HG03039 (cell line): Measurements from ENCODE around the gene DHRS11.
A peak's percentile ranks its signal among the peaks of the same experiment; 100 is the strongest.
"Not testable (repeated sequence)": the region's sequence is repeated elsewhere in the genome, so short reads cannot be mapped to it uniquely, and the experiment has no call there.

ENCODE experiments used
- ATAC-seq: cut with Tn5 transposase; IDR thresholded peaks from one replicate; pipeline ENCODE4 v1.9.1; 2021; ENCODE audit warnings: mild to moderate bottlenecking, moderate library complexity; ENCODE audit not compliant: unreplicated experiment

DHRS11 gene

DNA sequence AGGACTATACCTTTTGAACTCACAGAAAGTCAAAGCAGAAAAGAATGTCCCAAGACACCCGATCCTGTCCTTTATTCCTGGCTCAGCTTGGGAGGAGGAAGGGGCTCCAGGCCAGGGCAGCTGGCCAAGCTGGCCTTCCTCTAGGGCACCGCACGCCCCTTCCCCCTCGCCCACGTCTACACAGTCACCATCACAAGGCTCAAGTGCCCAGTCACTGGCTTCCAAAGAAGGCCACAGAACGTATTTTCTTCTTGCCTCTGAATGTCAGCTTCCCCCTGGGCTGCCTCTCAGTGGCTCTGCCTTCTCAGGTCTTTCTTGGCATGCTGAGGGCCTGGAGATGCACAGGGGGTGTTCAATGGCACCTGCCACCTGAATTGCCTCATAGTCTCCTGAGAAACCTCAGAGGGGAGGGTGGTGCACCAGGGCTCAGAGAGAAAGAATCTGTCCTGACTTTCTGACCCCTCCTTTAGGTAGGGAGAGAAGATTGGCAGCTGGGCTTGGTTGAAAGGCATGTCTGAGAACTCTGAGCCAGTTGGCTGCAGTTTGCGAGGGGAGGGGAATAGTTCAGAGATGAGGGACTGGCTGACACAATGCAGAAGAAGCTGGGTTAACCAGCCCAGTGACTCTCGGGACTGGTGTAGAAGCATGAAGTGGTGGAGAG is 2.1 kb downstream of the DHRS11 start:
- ATAC-seq: no peak

GRCh38 chr17:36594626-36595401 is 3.1 kb downstream of the DHRS11 start:
- no peak for ATAC-seq

- no peak for ATAC-seq
Observed at GRCh38 chr17:36597226-36597625, 5.5 kb downstream of the DHRS11 start.

GRCh38 chr17:36597866-36598777 is 6.4 kb downstream of the DHRS11 start:
- ATAC-seq: no peak

GRCh38 chr17:36598951-36599401 is 7.3 kb downstream of the DHRS11 start:
- no peak for ATAC-seq

DNA sequence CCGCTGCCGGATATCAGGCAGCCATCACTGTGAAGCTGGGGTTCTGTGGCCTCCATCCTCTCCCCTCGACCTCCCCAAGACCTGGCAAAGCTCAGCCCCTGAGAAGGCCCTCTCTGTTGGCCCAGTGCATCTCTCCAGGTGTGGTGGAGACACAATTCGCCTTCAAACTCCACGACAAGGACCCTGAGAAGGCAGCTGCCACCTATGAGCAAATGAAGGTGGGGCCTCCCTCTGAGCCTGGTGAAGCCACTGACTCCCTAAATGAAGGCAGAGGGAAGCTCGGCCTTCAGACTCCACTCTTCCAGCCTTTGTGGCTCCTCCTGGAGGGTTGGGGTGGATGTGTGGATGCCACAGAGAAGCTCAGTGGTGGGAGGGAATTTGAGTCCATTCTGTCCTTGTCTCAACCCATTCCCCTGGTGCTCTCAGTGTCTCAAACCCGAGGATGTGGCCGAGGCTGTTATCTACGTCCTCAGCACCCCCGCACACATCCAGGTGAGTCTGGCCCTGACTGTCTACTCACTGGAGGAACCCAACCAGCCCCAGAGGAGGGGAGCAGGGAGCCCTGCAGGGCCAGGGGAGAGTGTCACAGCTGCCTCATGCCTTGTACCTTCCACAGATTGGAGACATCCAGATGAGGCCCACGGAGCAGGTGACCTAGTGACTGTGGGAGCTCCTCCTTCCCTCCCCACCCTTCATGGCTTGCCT is 8.0 kb downstream of the DHRS11 start:
- ATAC-seq: no peak

DNA sequence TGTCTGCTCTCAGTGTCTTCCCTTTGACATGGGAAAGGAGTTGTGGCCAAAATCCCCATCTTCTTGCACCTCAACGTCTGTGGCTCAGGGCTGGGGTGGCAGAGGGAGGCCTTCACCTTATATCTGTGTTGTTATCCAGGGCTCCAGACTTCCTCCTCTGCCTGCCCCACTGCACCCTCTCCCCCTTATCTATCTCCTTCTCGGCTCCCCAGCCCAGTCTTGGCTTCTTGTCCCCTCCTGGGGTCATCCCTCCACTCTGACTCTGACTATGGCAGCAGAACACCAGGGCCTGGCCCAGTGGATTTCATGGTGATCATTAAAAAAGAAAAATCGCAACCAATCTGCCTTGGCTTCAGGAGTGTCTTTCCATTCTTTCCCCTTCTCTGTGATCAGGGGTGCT is 8.8 kb downstream of the DHRS11 start:
- no peak for ATAC-seq

- no peak for ATAC-seq
Observed at GRCh38 chr17:36600936-36601302, 9.2 kb downstream of the DHRS11 start.

DNA sequence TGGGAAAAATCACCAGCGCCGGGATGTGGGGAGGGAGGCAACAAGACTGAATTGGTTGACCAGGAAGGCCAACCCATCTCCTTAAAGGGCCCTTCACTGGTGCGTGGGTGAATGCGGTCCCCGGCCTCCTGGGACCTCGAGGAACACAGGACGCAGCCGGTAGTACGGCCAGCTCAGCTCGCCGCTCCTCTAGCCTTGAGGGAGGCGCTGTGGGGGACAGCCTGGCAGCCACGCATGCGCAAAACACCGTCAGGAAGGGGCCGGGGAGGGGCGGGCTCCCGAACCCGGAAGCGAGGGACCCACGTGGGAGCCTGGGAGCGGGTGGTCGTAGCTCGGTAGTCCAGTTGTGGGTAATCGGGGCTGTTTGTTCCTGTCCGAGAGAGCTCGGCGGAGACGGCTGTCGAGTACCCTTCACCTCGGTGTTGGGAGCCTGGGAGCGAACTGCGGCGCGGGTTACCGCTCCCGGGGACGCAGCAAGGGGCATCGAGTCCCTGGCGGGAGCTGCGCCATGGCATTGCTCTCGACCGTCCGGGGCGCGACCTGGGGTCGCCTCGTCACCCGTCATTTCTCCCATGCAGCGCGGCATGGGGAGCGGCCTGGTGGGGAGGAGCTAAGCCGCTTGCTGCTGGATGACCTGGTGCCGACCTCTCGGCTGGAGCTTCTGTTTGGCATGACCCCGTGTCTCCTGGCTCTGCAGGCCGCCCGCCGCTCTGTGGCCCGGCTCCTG is 9.8 kb downstream of the DHRS11 start, which contains the start of gene MRM1:
Gene MRM1, plus strand, starts transcription at position 281 of the 727 bp plus-strand sequence. Its CDS starts 228 bp downstream, at position 509.
- ATAC-seq: peak; percentile 85

DNA sequence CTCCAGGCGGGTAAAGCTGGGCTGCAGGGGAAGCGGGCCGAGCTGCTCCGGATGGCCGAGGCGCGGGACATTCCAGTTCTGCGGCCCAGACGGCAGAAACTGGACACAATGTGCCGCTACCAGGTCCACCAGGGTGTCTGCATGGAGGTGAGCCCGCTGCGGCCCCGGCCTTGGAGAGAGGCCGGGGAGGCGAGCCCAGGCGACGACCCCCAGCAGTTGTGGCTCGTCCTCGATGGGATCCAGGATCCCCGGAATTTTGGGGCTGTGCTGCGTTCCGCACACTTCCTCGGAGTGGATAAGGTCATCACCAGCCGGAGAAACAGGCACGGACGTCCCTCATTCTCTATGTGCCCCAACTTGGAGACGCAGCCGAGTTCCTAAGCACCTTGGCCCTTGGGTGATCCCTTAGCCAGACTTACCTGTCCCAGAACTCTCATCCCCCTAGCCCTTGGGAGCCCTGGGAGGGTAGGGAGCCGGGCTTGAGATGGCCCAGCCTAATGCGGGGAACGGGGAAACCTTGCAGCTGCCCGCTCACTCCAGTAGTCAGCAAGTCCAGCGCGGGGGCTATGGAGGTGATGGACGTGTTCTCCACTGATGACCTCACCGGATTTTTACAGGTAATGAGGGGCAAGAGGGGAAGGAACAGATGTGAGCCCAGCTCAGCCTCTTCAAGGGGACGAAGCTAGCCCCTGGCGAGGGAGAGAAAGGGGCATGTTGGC is 10.5 kb downstream of the DHRS11 start:
- ATAC-seq: no peak

DNA sequence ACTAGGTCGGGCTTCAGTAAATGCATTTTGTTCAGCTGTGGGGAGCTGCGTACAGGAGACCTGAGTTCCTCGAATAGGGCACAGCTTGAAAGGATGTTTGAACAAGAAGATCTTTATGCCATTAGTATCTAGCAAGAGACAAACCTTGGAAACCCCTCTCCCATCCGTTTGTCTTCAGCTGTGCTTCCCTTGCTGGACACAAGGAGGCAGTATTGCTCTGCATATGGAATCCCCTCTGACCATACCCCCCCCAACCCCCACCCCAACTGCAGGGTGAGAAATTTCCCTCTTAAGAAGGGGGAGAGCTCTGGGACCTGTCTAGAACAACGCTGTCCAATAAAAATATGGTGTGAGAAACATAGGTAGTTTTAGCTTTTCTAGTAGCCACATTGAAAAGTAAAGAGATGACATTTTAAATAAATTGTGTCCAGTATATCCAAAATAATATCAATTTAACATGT is 11.3 kb downstream of the DHRS11 start:
- ATAC-seq: no peak

DNA sequence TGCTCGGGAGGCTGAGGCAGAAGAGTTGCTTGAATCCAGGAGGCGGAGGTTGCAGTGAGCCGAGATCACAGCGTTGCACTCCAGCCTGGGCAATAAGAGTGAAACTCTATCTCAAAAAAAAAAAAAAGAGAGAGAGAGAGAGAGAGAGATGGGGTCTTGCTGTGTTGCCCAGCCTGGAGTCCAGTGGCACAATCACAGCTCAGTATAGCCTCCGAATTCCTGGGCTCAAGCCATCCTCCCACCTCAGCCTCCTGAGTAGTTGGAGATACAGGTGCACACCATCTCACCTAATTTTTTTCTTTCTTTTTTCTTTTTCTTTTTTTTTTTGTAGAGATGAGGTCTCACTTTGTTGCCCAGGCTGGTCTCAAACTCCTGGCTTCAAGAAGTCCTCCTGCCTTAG is 13.3 kb downstream of the DHRS11 start:
- ATAC-seq: not testable (repeated sequence)

- ATAC-seq: no peak
Observed at GRCh38 chr17:36608280-36608679, 16.6 kb downstream of the DHRS11 start.

GRCh38 chr17:36608794-36609497 is 17.3 kb downstream of the DHRS11 start:
- no peak for ATAC-seq

- no peak for ATAC-seq
Observed at GRCh38 chr17:36609498-36609862, 17.8 kb downstream of the DHRS11 start.

DNA sequence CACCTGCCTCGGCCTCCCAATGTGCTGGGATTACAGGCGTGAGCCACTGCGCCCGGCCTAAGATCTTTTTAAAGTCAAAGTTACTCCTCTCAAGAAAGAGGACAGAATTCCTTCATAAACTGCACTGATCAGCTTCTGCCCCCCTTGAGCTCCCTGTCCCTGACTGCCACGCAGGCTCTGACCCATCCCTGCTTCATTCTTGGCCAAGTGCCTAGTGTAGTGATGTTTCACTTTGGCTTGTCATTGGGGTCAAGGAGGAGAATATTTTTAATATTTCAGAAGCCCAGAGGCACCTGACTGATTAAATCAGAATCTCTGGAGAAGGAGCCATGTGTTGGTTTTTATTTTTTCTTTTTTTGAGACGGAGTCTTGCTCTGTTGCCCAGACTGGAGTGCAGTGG is 18.8 kb downstream of the DHRS11 start:
- ATAC-seq: no peak

- no peak for ATAC-seq
Observed at GRCh38 chr17:36611345-36612072, 19.8 kb downstream of the DHRS11 start.

DNA sequence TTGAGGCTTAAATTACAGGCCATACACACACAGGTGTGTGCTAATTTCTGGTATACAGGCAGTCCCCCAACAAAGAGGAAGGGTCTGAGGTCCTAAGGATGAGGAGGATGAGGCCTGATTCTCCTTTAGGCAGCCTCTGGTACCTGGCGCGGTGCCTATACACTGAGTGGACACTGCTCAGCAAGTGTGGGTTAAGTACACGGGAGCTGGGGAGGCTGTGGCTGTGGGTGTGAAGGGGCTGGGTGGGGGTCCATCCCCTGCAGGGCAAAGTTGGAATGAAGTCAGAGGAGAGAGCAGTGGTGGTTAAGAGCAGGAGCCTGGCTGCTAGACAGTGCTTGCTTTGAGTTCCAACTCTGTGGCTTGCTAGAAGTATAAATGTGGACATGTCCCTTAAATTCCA is 20.6 kb downstream of the DHRS11 start:
- ATAC-seq: no peak
